HG03108 (cell line): Measurements from ENCODE around the gene CABLES1.
"Not testable (repeated sequence)": the region's sequence is repeated elsewhere in the genome, so short reads cannot be mapped to it uniquely, and the experiment has no call there.

Experiments
- ATAC-seq: cut with Tn5 transposase; IDR thresholded peaks from one replicate; pipeline ENCODE4 v1.9.1; 2021; ENCODE audit warnings: moderate library complexity; ENCODE audit not compliant: unreplicated experiment

The CABLES1 gene

DNA sequence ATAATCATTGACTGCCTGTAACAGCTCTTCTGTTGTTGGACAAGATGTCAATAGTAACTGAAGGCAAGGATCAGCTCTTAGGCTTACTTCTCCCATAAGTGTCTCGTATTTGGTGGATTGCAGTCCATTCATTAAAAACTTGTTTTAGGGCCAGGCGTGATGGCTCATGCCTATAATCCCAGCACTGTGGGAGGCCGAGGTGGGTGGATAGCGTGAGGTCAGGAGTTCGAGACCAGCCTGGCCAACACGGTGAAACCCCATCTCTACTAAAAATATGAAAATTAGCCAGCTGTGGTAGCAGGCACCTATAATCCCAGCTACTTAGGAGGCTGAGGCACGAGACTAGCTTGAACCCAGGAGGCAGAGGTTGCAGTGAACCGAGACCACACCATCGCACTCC is 26.1 kb upstream of the CABLES1 start:
- ATAC-seq: not testable (repeated sequence)

- no peak for ATAC-seq
Measured at GRCh38 chr18:23113576-23113975, 21.7 kb upstream of the CABLES1 start.

- ATAC-seq: no peak
Measured at GRCh38 chr18:23114171-23114881, 21.0 kb upstream of the CABLES1 start.

DNA sequence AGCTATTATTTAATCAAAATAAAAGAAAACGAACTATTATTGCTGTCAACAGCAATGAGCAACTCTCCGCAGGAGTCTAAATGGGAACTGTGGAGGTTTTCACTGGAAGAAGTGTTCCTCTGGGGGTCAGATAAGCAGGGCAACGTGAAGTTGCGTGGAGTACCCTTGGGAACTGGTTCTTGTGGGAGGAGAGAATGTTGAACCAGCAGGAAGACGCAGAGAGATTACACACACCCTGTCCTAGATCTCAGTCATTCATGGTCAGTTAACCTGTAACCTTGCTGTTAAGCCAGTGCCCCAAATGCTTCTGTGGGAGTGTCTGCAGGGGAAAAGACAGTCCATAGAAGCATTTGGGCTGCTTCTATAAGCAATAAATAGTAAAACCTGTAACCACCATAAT is 20.4 kb upstream of the CABLES1 start:
- no peak for ATAC-seq

DNA sequence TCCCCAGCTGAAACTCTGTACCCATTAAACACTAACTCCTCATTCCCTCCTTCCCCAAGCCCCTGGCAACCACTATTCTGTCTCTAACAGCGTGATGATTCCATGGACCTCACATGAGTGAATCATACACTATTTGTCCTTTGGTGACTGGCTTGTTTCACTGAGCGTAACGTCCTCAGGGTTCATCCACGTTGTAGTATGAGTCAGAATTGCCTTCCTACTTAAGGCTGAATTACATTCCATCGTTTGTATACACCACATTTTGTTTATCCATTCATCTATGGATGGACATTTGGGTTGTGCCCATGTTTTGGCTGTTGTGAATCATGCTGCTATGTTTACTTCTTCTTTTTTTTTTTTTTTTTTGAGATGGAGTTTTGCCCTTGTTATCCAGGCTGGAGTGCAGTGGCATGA is 19.6 kb upstream of the CABLES1 start:
- ATAC-seq: no peak

DNA sequence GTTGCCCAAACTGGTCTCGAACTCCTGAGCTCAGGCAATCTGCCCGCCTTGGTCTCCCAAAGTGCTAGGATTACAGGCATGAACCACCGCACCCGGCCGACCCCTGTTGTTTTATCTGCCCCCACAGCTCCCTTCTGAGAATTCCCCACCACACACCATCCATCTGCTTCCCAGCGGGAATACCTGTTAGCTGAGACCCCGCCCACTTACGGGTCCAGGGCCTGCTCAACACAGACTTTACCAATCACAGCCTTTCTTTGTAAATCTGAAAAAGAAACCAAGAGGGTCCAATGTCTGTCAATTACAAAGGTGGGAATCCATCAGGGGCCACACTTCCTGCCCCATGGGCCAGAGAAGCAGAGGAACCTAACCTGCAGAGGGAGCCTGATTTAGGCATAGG is 14.2 kb upstream of the CABLES1 start:
- ATAC-seq: no peak

- ATAC-seq: no peak
Measured at GRCh38 chr18:23122334-23123229, 12.7 kb upstream of the CABLES1 start.

DNA sequence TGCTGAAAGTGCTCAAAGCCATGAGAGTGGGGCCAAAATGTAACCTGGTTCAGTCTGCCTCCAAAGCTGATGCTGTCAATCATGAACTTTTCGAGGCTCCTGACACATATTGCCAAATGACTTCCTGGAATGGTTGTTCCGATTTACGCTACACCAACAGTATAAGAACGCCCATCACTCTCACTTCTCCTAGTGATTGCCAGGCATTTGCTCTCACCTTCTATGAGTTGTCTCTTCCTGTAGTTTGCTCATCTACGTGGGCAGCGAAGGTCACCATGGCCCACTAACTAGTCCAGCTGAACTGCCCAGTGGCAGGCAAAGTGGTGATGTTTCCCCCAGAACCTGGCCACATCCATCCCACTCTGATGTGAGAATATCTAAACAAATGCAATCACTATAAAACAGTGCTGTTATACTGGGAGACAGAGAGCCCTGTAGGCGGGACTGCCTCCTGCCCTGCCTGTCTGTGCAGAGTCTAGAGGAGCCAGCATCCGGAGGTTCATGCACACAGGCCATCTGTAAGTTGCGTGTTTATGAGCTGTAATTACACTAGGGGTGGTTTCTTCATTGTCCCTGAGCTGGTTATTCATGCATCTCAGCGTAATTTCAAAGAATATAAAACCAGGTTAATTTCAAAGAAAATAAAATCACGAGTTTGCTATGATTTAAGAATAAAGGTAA is 8.8 kb upstream of the CABLES1 start:
- no peak for ATAC-seq

- no peak for ATAC-seq
Measured at GRCh38 chr18:23127090-23127489, 8.2 kb upstream of the CABLES1 start.

DNA sequence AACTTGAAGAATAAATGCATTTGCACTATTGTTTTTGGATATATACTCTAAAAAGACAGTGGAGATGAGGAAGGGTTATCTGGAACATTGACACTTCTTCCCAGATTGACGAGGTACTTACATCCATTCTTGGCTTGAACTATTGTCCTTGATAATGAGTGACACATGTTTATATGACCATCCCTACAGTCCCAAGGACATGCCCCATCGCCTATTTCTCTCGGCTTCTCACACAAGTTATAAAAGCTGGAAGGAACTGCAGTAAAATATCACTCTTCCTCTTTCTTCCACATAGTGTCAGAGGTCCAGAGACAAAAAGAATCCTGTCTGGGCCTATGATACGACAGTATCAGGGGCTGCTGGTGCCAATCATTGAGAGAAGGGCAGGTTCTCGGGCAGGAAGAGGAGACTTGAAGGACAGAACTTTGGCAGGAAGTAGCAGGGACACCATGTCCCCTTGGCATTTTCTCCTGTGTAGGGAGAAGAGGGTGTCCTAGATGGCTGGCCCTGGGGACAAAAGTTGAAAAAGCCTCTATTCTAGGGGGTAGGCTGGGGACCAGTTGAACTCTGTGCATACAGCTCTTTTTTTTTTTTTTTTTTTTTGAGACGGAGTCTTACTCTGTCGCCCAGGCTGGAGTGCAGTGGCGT is 5.8 kb upstream of the CABLES1 start:
- no peak for ATAC-seq

GRCh38 chr18:23131693-23132319 is 3.5 kb upstream of the CABLES1 start:
- ATAC-seq: no peak

DNA sequence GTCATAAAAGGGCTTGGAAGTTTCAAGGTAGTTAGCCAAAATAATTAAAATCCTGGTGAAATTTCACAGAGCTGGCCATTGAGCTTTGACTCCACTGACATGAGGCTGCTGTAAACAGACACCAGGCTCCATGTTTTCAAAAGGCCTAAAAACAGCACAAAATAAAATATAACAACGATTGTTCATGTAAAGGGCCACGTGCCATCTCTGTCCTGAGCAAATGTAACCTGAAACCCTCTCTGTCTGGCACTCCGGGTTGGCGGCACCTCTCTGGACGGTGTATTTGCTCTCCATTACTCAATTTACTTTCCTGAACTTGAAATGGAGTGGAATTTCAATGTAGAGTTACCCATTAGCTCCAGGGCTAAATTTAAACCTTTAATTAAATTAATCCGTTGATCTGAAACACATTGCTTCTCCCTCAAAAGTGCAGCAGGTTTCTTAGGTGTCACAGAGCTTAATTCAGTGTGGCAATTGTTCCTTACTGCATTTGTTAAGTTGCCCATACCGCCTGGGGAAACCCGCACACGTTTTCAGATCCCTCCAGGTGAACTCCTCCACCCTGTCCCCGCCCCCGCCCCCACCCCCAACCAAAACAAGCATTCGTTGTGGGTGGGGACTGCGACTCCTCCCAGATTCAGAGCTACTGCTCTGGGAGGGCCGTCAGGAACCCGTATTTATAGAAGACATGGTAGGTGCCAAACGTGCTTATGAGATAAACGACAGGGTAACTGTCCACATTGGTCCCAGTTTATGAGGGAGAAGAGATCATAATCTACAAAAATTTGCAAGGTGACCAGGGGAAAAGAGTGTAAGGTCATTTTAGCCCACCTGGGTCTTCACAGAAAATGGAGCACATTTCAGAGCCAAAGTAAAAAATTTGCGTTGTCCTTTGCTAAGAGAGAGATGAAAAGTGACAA is 1.2 kb upstream of the CABLES1 start:
- ATAC-seq: peak; percentile 47

DNA sequence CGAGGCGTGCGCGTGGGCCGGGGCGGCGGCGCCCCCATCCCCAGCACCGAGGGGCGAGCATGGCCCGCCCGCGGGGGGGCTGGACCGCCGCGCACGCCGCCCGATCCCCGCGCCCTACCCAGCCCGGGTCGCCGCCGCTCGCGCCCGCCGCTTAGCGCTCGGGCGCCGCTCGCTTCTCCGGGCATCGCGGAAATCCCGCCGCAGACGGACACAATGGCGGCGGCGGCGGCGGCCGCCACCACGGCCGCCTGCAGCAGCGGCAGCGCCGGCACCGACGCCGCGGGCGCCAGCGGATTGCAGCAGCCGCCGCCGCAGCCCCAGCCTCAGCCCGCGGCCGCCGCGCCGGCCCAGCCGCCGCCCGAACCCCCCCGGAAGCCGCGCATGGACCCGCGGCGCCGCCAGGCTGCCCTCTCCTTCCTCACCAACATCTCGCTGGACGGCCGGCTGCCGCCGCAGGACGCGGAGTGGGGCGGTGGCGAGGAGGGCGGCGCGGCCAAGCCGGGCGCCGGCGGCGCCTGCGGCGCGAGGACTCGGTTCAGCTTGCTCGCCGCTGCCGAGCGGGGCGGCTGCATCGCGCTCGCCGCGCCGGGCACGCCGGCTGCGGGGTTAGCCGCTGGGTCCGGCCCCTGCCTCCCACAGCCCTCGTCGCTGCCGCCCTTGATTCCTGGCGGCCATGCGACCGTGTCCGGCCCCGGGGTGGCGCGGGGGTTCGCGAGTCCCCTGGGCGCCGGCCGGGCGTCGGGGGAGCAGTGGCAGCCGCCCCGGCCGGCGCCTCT is 453 bp downstream of the CABLES1 start:
- ATAC-seq: peak; percentile 25

GRCh38 chr18:23136326-23137096 is 1.2 kb downstream of the CABLES1 start:
- peak; percentile 3 for ATAC-seq

- ATAC-seq: no peak
Measured at GRCh38 chr18:23137097-23137635, 1.9 kb downstream of the CABLES1 start.

DNA sequence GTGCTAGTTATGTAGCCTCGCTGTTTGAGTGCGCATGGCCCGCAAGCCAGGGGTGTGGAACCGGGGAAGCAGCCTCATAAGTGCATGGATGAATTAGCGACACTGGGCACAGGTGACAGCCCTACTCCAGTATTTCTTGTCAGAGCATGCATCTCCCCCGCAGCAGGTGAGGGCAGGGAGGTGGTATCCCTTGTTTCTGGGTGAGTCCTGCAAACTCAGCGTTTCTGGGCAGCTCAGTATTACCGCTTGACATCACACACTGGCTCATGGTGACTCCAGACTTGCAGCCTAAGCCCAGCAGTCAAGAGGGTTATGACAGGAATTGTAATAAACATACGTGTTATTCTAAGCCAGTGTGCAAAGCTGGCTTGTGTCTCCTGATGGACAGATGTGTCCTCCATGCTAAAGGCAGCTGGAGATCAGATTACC is 2.5 kb downstream of the CABLES1 start:
- ATAC-seq: no peak

DNA sequence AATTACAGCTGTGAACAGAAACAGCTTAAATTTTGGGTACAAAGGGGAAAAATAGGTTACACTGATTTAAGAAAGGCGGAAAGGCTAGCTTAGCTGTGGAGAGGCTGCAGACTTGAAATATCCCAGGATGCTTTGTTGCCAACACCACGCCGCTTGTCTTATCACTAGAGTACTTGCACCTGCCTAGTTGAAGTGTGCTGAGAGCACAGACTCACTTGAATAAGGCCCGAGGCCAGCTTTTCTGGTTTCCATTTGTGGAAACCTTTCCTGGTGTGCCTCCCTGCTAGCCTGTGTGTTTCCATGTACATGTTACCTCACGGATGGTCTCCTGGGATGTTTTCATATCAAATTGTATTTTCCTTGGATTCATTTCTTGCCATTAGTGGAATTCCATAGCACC is 3.2 kb downstream of the CABLES1 start:
- no peak for ATAC-seq
